Colonic mucosa (tissue), 4 donors: ENCODE data around the gene ADAT1. TPM values are rescaled to one million over a fixed set of nuclear protein-coding genes. Genes with fewer than 3 reads are reported as not detected.

Source experiments
- DNase-seq: peaks from one replicate; pipeline ENCODE4 v3.0.0-alpha.2; 2020
- H3K27ac ChIP-seq: fragments of 200-600 bp; one replicate; pipeline ENCODE4 v1.8.0; 2021
- H3K27me3 ChIP-seq: fragments of 200-600 bp; one replicate; pipeline ENCODE4 v1.8.0; 2021
- H3K36me3 ChIP-seq: fragments of 200-600 bp; one replicate; pipeline ENCODE4 v1.8.0; 2021
- H3K4me1 ChIP-seq: fragments of 200-600 bp; one replicate; pipeline ENCODE4 v1.8.0; 2021; ENCODE audit warnings: mild to moderate bottlenecking
- H3K4me3 ChIP-seq: fragments of 200-600 bp; one replicate; pipeline ENCODE4 v1.8.0; 2021
- H3K9ac ChIP-seq, 2 donors: one replicate each; pipeline ENCODE4 v1.7.0; 2013; ENCODE audit warnings: control low read depth in 2 of 2, low read depth in 2 of 2, low read length in 2 of 2
- H3K9me3 ChIP-seq: fragments of 200-600 bp; one replicate; pipeline ENCODE4 v1.8.0; 2021
- intact Hi-C: fragments of 100-400 bp; cut with DNase I; formaldehyde crosslinking; loops from one replicate; pipeline ENCODE4 v1.14.1; 2022
- total RNA-seq, 2 donors: library from RNA; stranded (reverse); fragmentation: NEBNext Ultra II Directional in 1 of 2; extraction: Animal tissue kit (Norgen Biotek cat#: 25700) in 1 of 2; gene quantifications; one replicate each; pipeline ENCODE4 v1.2.1, GENCODE V29; 2021
- TF ChIP-seq, protein P1 (sequence below): fragments of 200-600 bp; IDR thresholded peaks from one replicate; pipeline ENCODE4 v1.8.0; 2022; ENCODE audit warnings: antibody characterized with exemption, mild to moderate bottlenecking
- donor health status: healthy.
- donor health status: DM: no; HTN: no; CAD: no.
- donor health status: DM: no; HTN: no; CAD: no.

ADAT1 gene
- total RNA-seq, 2 donors from 2014 or later: 33.0 to 38.8 TPM

DNA sequence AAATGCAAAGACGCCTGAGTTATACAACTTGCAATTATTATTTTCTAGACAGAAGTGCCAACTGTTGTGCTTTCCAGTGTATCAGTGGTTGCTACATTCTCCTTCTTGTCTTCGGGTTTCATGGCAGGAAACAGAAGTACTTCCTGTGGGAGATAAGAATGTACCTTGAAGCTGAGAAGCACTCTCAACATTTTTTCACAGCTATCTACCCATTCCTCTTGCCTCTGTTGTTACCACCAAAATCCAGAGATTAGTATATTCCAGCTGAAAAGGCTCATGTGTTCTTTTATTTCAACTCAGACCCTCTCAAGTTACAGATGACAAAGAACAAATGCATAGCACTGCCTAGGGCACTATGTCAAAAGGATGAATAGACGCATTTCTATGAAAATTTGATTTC lies 4.8 kb upstream of the ADAT1 start:
- Histone ChIP-seq H3K4me3 (no peak overlapping the region), H3K27ac (no peak overlapping the region), H3K4me1 (no peaks in the 10 kb centered on the region), H3K9me3 (no peaks in the 10 kb centered on the region), H3K27me3 (no peaks in the 10 kb centered on the region), H3K36me3 (peaks cover 16% of the 10 kb centered on the region), H3K9ac (no peak overlapping the region)
- no peak for DNase-seq
- TF ChIP-seq, protein P1, sequence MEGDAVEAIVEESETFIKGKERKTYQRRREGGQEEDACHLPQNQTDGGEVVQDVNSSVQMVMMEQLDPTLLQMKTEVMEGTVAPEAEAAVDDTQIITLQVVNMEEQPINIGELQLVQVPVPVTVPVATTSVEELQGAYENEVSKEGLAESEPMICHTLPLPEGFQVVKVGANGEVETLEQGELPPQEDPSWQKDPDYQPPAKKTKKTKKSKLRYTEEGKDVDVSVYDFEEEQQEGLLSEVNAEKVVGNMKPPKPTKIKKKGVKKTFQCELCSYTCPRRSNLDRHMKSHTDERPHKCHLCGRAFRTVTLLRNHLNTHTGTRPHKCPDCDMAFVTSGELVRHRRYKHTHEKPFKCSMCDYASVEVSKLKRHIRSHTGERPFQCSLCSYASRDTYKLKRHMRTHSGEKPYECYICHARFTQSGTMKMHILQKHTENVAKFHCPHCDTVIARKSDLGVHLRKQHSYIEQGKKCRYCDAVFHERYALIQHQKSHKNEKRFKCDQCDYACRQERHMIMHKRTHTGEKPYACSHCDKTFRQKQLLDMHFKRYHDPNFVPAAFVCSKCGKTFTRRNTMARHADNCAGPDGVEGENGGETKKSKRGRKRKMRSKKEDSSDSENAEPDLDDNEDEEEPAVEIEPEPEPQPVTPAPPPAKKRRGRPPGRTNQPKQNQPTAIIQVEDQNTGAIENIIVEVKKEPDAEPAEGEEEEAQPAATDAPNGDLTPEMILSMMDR: no peak
- intact Hi-C loops: loop anchor here (10.0 kb wide), 1 partner anchor 153 kb away; no protein-coding TSS in a partner anchor

DNA sequence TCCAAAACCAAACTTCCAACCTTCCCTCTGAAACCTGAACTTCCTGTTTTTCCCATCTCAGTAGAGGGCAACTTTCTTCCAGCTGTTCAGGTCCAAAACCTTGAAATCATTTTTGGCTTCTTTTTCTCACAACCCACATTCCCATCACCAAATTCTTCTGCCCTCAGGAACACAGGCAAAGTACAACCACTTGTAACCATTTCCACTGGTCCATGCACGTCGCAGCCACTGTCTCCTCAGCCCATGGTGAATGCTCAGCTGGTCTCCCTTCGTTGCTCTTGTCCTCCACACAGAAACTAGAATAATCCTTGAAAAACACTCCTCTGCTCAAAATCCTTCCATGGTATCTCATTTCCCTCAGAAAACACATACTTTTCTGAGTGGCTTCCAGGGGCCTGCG lies 3.7 kb upstream of the ADAT1 start:
- Histone ChIP-seq H3K4me3 (no peak overlapping the region), H3K9me3 (no peaks in the 10 kb centered on the region), H3K27me3 (no peaks in the 10 kb centered on the region), H3K4me1 (peaks cover 6% of the 10 kb centered on the region), H3K27ac (no peak overlapping the region), H3K36me3 (peaks cover 12% of the 10 kb centered on the region), H3K9ac (no peak overlapping the region)
- TF ChIP-seq, protein P1: no peak
- intact Hi-C loops: loop anchor here (10.0 kb wide), 1 partner anchor 152 kb away; no protein-coding TSS in a partner anchor
- no peak for DNase-seq

DNA sequence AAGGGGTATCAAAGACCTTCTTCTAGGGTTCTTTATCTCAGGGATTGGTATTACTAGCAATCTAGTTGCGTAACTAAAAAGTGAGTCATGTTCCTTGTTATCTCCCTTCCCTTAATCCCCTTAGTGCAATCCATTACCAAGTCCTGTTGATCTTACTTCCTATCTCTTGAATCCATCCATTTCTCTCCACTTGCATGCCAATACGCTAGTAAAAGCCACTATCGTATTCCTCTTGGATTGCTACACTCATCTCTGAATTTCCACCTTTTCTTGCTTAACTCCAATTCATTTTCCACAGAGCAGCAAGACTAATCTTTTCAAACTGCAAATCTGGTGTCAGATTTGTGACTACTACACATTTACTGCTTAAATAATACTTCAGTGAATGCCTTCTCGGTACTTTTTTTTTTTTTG lies 1.8 kb upstream of the ADAT1 start:
- TF ChIP-seq, protein P1: no peak
- Histone ChIP-seq H3K9ac (no peak overlapping the region), H3K9me3 (no peaks in the 10 kb centered on the region), H3K4me3 (no peak overlapping the region), H3K36me3 (peaks cover 10% of the 10 kb centered on the region), H3K27me3 (no peaks in the 10 kb centered on the region), H3K4me1 (peaks cover 16% of the 10 kb centered on the region), H3K27ac (no peak overlapping the region)
- no peak for DNase-seq
- intact Hi-C loops: loop anchor here (10.0 kb wide), 1 partner anchor 150 kb away; no protein-coding TSS in a partner anchor

DNA sequence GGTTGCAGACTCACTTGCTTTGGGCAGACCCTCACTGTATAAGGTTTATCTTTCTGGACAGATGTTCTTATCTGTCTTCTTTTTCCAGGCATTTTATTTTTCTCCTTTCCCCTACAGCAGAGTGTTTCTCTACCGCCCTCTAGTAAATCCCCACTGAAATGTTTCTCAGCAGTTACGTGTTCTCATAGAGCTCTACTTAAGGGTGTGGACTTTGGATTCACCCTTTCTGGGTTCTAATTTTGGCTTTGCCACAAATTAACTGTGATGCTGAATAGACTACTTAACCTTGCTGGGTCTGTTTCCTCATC lies 2.0 kb downstream of the ADAT1 start:
- Histone ChIP-seq H3K9ac (no peak overlapping the region), H3K27ac (no peak overlapping the region), H3K4me3 (no peak overlapping the region), H3K36me3 (no peaks in the 10 kb centered on the region), H3K27me3 (no peaks in the 10 kb centered on the region), H3K4me1 (peaks cover 16% of the 10 kb centered on the region), H3K9me3 (no peaks in the 10 kb centered on the region)
- intact Hi-C loops: loop anchor here (10.0 kb wide), 1 partner anchor 146 kb away; no protein-coding TSS in a partner anchor
- DNase-seq: no peak
- TF ChIP-seq, protein P1: peak; percentile 39

DNA sequence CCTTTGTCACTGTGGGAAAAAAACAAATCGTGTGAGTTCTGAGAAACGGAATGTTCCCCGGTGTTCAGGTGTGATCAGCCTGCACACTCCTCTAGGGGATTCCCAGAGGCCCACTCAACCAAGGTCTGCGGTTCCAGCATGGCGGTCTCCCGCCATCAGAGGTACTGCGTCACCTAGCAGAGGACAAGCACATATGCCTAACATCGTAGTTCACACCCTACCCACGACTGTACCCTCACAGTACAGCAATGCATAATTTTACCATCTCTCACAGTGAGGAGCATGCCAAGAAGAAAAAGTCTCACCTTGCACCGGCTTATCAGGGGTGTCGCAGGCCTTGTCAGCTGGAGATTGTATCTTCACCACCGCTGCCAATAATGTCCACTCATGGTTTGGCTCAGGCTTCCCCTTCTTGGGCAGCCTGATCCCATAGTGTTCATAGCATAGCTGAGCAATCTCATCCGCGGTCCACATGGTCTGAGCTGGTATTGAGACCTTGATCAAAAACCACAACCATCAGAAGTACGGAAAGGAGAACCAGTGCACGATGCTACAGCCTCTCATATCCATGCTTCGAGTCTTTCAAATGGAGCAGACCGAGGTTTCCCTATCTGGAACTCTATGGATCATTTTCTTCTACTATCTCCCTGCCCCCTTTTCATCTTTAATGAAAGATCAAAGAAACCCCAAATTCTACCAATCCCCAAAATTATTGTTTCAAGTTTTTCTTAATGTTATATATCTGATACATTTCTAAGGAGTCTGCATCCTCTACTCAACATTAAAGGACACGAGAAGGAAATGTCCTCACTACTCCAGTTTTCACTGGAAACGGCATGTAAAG lies 2.5 kb downstream of the ADAT1 start:
- DNase-seq: no peak
- intact Hi-C loops: loop anchor here (10.0 kb wide), 1 partner anchor 146 kb away; no protein-coding TSS in a partner anchor
- H3K9me3 ChIP-seq: no peaks in the 10 kb centered on the region
- TF ChIP-seq, protein P1: no peak
- H3K4me3 ChIP-seq: no peak overlapping the region
- peaks cover 16% of the 10 kb centered on the region for H3K4me1 ChIP-seq
- H3K27ac ChIP-seq: no peak overlapping the region
- no peaks in the 10 kb centered on the region for H3K27me3 ChIP-seq
- no peaks in the 10 kb centered on the region for H3K36me3 ChIP-seq
- no peak overlapping the region for H3K9ac ChIP-seq
